AG10803 (cell line): ENCODE measurements around the gene MDH2.
"Not testable (repeated sequence)": the region's sequence is repeated elsewhere in the genome, so short reads cannot be mapped to it uniquely, and the experiment has no call there.

ENCODE experiments used
- DNase-seq: peaks from one replicate; pipeline ENCODE4 v3.0.0; 2010; ENCODE audit warnings: low read depth
- H3K4me3 ChIP-seq: 2 replicates; pipeline ENCODE4 v1.5.1; 2011; ENCODE audit warnings: mild to moderate bottlenecking, low read length, control low read depth
- TF ChIP-seq, protein P1 (sequence below): conservative IDR thresholded peaks from 2 replicates; pipeline ENCODE4 v1.5.1; 2011; ENCODE audit warnings: mild to moderate bottlenecking, low read length, control low read depth, inconsistent platforms

Gene MDH2

DNA sequence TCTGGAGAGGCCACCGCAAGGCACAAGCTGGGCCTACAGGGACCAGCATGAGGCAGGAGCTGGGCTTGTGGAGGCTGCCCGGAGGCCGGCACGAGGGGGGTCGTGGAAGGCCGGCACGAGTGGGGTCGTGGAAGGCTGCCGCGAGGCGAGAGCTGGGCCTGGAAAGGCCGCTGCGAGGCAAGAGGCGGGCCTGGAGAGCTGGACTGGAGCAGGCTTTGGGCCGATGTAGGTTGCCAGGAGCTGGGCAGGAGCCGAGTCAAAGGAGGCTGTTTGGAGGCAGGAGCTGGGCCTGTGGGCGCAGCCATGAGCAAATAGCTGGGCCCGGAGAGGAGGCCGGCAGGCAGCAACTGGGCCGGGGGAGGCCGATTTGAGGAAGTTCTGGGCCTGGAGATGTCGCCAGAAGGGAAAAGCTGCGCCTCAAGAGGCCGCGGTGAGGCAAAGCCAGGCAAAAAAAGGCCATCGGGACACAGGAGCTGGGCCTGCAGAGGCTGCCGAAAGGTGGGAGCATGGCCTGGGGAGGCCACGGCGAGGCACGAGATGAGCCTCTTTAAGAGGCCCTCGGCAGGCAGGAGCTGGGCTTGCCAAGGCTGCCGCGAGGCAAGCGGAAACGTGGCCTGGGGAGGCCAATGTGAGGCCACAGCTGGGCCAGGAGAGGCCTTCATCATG, 26.5 kb downstream of the MDH2 start:
- TF ChIP-seq, protein P1, sequence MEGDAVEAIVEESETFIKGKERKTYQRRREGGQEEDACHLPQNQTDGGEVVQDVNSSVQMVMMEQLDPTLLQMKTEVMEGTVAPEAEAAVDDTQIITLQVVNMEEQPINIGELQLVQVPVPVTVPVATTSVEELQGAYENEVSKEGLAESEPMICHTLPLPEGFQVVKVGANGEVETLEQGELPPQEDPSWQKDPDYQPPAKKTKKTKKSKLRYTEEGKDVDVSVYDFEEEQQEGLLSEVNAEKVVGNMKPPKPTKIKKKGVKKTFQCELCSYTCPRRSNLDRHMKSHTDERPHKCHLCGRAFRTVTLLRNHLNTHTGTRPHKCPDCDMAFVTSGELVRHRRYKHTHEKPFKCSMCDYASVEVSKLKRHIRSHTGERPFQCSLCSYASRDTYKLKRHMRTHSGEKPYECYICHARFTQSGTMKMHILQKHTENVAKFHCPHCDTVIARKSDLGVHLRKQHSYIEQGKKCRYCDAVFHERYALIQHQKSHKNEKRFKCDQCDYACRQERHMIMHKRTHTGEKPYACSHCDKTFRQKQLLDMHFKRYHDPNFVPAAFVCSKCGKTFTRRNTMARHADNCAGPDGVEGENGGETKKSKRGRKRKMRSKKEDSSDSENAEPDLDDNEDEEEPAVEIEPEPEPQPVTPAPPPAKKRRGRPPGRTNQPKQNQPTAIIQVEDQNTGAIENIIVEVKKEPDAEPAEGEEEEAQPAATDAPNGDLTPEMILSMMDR = no peak
- DNase-seq = no peak
- no peak overlapping the region for H3K4me3 ChIP-seq

- DNase-seq = peak; percentile 34
- TF ChIP-seq, protein P1 = no peak
- H3K4me3 ChIP-seq = no peak overlapping the region
These were observed 27.1 kb downstream of the MDH2 start for GRCh38 chr7:76074972-76075370.

DNA sequence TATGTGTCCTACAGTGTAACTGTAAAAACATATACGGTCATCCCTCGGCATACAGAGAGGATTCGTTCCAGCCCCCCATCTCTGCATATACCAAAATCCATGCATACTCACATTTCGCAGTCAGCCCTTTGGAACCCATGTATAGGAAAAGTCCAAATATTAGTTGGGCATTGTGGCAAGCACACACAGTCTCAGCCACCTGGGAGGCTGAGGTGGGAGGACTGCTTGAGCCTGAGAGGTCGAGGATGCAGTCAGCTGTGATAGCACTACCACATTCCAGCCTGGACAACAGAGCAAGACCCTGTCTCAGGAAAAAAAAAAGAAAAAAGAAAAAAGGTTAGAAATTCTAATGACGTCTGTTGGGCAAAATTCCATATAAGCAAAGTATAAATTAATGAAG, 29.1 kb downstream of the MDH2 start:
- H3K4me3 ChIP-seq = no peak overlapping the region
- TF ChIP-seq, protein P1 = no peak
- DNase-seq = no peak

DNA sequence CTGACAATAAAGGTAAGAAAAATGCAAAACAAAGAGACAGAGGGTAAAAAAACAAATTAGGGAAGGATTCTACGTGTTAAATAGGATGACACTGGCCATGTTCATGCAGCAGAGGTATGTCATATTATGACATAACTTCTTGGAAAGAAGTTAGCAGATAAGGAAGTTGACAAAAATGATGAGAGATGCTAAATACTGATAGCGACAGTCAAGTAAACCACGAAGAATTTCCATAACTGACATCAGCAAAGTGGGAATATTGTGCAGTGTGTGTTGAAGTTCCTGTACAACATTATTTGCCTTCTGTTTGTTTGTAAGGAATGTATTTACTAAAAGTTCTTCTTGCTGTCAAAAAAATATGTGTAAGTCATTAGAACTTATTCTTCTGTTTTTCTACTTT, 29.5 kb downstream of the MDH2 start:
- TF ChIP-seq, protein P1 = no peak
- H3K4me3 ChIP-seq = no peak overlapping the region

GRCh38 chr7:76080204-76080603, 32.3 kb downstream of the MDH2 start:
- no peak for DNase-seq
- TF ChIP-seq, protein P1 = no peak
- no peak overlapping the region for H3K4me3 ChIP-seq

More for the DNA sequence above, 29.5 kb downstream of the MDH2 start:
- DNase-seq = no peak

DNA sequence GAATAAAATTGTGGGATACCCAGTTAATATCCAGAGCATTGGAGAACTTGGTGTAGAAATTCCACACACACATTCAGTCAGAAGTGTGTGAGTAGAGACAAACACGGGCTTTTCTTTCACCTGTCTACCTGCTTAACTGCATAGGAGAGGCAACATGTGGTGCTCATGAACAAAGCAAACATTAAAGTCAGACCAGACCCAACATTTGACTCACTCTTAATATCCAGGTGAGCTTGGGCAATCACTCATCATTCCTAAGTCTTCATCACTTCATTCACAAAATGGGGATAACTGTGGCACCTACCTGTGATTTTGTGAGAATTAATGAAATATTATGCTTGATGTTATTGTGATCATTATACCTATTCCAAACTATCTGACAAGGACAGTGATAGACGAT, 36.2 kb downstream of the MDH2 start:
- not testable (repeated sequence) for DNase-seq, H3K4me3 ChIP-seq

DNA sequence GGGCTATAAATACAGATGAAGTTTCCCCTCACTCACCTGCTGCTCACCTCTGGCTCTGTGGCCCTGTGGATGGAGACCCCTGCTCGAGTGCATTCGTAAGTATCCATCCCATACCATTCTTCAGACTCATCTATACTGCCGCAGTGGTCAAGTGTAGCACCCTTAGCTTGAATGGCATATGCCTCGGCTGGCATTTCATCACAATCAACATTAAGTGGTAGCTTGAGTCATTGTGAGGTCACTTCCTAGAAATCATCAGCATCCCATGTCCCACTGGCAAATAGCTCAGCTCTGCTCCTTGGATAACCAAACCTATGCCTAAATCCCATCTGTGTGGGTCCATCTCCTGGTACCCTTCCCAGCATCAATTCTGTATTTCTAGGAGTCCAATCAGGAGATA, 38.2 kb downstream of the MDH2 start:
- TF ChIP-seq, protein P1 = no peak
- H3K4me3 ChIP-seq = no peak overlapping the region
- DNase-seq = peak; percentile 15

DNA sequence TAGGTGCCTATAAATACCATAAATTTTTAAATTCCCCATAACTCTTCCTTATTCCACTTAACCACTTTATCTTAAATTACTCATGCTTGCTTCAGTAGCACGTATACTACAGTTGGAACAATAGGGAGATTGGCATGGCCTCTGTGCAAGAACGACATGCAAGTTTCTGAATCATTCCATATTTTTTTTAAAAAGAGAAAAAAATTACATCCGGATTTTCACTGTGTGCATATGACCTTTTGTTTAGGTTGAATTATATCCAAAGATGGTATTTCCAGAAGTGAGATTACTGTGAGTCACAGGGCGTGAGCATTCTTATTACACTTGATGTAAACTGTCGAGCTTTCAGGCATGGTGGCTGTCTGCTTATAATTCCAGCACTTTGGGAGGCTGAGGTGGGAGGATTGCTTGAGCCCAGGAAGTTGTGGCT, 39.5 kb downstream of the MDH2 start:
- peak; percentile 89 for DNase-seq
- H3K4me3 ChIP-seq = not testable (repeated sequence)
